SK-N-SH (cell line): ENCODE results near the gene HERC5.

Source experiments
- MEF2A ChIP-seq: IDR thresholded peaks from 2 replicates; pipeline ENCODE4 v1.4.0; 2012; ENCODE audit warnings: low read depth, borderline replicate concordance
- MXI1 ChIP-seq: IDR thresholded peaks from 2 replicates; pipeline ENCODE4 v1.6.1; 2012; ENCODE audit warnings: mild to moderate bottlenecking, low read depth, low read length, improper control_type of control experiment
- POLR2AphosphoS5 ChIP-seq: IDR thresholded peaks from 2 replicates; pipeline ENCODE4 v1.6.1; 2012; ENCODE audit warnings: low read depth, low read length
- RCOR1 ChIP-seq: fragments of 150-350 bp; IDR thresholded peaks from 2 replicates; pipeline ENCODE4 v1.6.1; 2017; ENCODE audit warnings: antibody characterized with exemption, low read length
- TAF1 ChIP-seq: IDR thresholded peaks from 2 replicates; pipeline ENCODE4 v1.6.1; 2012; ENCODE audit warnings: low read depth, mild to moderate bottlenecking, low read length, moderate library complexity, borderline replicate concordance
- TCF12 ChIP-seq: IDR thresholded peaks from 2 replicates; pipeline ENCODE4 v1.4.0; 2012
- TF ChIP-seq, protein P1 (sequence below): fragments of 200-600 bp; sonication (generic); IDR thresholded peaks from 2 replicates; pipeline ENCODE4 v1.6.1; 2017; ENCODE audit warnings: antibody characterized with exemption, mild to moderate bottlenecking, moderate library complexity

- no peak for TF ChIP-seq RCOR1
- no peak for TF ChIP-seq TAF1
- TF ChIP-seq, protein P1, sequence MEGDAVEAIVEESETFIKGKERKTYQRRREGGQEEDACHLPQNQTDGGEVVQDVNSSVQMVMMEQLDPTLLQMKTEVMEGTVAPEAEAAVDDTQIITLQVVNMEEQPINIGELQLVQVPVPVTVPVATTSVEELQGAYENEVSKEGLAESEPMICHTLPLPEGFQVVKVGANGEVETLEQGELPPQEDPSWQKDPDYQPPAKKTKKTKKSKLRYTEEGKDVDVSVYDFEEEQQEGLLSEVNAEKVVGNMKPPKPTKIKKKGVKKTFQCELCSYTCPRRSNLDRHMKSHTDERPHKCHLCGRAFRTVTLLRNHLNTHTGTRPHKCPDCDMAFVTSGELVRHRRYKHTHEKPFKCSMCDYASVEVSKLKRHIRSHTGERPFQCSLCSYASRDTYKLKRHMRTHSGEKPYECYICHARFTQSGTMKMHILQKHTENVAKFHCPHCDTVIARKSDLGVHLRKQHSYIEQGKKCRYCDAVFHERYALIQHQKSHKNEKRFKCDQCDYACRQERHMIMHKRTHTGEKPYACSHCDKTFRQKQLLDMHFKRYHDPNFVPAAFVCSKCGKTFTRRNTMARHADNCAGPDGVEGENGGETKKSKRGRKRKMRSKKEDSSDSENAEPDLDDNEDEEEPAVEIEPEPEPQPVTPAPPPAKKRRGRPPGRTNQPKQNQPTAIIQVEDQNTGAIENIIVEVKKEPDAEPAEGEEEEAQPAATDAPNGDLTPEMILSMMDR: no peak
- no peak for TF ChIP-seq MXI1
- no peak for TF ChIP-seq TCF12
- no peak for TF ChIP-seq MEF2A
- no peak for TF ChIP-seq POLR2AphosphoS5
Observed at GRCh38 chr4:88518911-88519310, 62.0 kb downstream of the HERC5 start.
